ENCODE results near the gene CPSF4.

Gene CPSF4

DNA sequence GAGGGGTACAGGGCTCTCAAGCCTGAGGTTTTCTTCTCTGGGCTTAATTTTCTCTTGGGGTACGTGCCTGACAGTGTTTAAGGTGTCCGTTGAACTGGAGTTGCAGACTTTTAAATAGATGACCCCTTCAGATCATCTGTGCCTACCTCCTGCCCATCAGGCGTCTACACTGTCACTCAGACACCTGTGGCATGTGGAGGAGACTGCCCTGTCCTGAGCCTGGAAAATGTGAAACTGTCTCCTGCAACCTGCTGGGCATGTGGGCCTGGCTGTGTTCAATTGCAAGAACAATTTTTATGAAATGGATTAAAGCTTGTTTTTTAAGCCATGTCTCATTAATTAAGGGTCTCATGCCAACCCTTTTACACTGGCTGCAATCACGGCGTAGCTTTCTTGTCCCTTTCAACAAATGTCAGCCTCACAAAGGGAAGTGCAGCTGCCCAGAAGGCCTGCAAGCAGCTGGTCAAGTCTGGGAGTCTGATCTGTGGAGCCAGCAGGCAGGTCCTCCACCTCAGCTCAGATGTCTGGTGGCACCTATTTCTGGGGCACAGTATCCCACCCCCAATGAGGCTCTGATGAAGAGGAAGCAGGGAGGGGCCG lies 18.4 kb downstream of the CPSF4 start:
- TF ChIP-seq SIN3A (IDR thresholded peaks at IDR 0.05; ENCODE audit: borderline replicate concordance, insufficient read depth, low read length) (no peak), TAF1 (IDR thresholded peaks at IDR 0.05; ENCODE audit: borderline replicate concordance, insufficient read depth, low read length) (no peak), POLR2AphosphoS5 (IDR thresholded peaks at IDR 0.05; ENCODE audit: low read depth, low read length) (no peak), FOXP2 (optimal IDR thresholded peaks at IDR 0.05; ENCODE audit: borderline replicate concordance, extremely low read depth, extremely low read length, insufficient read depth) (no peak)
- TF ChIP-seq, protein P1, sequence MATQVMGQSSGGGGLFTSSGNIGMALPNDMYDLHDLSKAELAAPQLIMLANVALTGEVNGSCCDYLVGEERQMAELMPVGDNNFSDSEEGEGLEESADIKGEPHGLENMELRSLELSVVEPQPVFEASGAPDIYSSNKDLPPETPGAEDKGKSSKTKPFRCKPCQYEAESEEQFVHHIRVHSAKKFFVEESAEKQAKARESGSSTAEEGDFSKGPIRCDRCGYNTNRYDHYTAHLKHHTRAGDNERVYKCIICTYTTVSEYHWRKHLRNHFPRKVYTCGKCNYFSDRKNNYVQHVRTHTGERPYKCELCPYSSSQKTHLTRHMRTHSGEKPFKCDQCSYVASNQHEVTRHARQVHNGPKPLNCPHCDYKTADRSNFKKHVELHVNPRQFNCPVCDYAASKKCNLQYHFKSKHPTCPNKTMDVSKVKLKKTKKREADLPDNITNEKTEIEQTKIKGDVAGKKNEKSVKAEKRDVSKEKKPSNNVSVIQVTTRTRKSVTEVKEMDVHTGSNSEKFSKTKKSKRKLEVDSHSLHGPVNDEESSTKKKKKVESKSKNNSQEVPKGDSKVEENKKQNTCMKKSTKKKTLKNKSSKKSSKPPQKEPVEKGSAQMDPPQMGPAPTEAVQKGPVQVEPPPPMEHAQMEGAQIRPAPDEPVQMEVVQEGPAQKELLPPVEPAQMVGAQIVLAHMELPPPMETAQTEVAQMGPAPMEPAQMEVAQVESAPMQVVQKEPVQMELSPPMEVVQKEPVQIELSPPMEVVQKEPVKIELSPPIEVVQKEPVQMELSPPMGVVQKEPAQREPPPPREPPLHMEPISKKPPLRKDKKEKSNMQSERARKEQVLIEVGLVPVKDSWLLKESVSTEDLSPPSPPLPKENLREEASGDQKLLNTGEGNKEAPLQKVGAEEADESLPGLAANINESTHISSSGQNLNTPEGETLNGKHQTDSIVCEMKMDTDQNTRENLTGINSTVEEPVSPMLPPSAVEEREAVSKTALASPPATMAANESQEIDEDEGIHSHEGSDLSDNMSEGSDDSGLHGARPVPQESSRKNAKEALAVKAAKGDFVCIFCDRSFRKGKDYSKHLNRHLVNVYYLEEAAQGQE (IDR thresholded peaks at IDR 0.05; ENCODE audit: insufficient read depth in 1 of 2, low read depth in 2 of 2, low read length in 2 of 2), result no peak

DNA sequence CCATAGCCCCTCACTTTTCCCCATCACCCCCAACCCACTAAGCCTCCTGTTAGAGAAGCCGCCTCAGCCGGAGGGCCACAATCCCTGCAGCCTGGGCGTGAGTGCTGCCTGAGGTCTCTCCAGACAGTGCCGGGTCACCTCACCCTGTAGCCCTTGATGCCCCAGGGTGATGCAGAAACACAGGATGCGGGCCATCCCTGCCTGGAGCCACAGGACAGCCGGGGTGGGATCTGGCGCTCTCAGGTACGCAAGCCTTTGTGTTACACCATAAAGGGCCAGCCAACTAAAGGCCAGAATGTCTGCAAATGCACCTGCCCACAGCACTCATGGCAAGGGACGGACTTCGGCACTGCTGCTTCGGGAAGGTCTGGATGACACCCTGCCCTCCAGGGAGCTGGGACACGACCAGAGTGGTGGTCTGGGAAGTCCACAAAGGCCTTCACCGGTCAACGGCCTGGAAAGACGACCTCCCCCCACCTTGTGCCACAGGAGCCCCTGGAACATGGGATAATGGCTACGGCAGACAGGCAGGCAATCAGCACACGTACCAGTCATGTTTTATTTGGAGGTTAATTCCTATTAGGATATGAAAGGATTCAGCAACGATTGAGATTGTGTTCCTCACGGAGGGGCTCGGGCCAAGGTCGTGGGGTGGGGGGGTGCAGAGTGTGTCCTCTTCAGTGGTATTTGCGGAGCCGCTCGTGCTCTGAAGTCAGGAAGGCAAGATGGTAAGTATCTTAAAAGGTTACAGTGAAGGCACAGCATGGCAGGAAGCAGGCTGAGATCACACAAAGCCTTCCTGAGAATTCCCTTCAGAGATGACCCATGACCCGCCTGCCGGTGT lies 19.1 kb downstream of the CPSF4 start:
- no peak for TF ChIP-seq TAF1 (IDR thresholded peaks at IDR 0.05; ENCODE audit: borderline replicate concordance, insufficient read depth, low read length)
- TF ChIP-seq, protein P1 (IDR thresholded peaks at IDR 0.05; ENCODE audit: insufficient read depth in 1 of 2, low read depth in 2 of 2, low read length in 2 of 2), result no peak

DNA sequence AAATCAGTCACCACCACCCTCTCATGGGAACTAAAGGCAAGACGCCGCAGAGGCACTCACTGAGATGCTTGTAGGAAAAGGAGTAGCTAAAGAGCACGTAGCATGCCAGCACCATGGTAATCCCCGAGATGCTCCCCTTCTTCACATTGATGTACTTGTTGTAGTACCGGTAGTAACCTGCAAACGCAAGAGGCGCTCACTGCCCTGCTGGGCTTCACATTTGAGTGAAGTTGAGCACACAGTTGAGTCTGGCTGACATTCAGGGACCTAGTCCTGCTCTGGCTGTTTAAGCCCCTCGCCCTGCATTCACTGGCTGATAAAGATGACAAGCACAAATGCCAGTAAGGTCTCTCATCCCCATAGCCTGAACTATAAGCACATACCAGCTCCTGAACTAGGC lies 20.3 kb downstream of the CPSF4 start:
- TF ChIP-seq POLR2AphosphoS5 (IDR thresholded peaks at IDR 0.05; ENCODE audit: low read depth, low read length) (no peak), TAF1 (IDR thresholded peaks at IDR 0.05; ENCODE audit: borderline replicate concordance, insufficient read depth, low read length) (no peak), SIN3A (IDR thresholded peaks at IDR 0.05; ENCODE audit: borderline replicate concordance, insufficient read depth, low read length) (no peak), FOXP2 (optimal IDR thresholded peaks at IDR 0.05; ENCODE audit: borderline replicate concordance, extremely low read depth, extremely low read length, insufficient read depth) (no peak)
- TF ChIP-seq, protein P1 (IDR thresholded peaks at IDR 0.05; ENCODE audit: insufficient read depth in 1 of 2, low read depth in 2 of 2, low read length in 2 of 2), result no peak

DNA sequence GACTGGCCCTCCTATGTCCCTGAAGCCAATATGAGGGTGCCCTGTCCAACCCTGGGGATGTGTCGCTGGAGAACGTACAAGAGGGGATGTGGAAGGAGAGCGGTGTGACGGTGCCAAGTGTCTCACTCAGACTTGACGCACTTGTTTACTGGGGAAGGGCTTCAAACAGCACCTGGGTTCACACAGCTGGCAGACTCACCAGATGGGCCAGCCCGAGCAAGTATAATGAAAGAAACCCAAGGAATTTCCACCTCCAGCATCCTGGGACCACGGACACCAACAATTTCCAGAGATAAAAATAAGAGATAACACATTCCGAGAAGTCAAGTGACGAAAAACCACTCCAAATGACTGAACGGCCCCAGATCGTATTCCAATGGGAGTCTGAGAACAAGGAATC lies 21.9 kb downstream of the CPSF4 start:
- TF ChIP-seq SIN3A (IDR thresholded peaks at IDR 0.05; ENCODE audit: borderline replicate concordance, insufficient read depth, low read length) (no peak), POLR2AphosphoS5 (IDR thresholded peaks at IDR 0.05; ENCODE audit: low read depth, low read length) (0 out of 2 replicates have a peak, but pooled peaks have one; percentile 27)

DNA sequence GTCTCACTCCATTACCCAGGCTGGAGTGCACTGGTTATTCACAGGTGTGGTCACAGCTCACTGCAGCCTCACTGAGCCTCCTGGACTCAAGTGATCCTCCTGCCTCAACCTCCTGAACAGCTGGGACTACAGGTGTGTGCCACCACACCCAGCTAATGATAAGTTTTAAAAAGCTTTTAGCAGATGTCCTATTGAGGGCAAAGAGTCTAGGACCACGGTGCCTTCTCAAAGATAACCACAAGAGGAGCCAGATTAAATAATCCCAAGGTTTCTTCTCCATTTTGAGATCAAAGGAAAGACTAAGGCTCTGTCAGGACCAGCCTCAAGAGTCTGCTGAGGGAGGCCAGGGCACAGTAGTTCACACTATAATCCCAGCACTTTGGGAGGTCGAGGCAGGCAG lies 22.5 kb downstream of the CPSF4 start:
- no peak for TF ChIP-seq SIN3A (IDR thresholded peaks at IDR 0.05; ENCODE audit: borderline replicate concordance, insufficient read depth, low read length)
- TF ChIP-seq FOXP2 (optimal IDR thresholded peaks at IDR 0.05; ENCODE audit: borderline replicate concordance, extremely low read depth, extremely low read length, insufficient read depth), result no peak
- no peak for TF ChIP-seq POLR2AphosphoS5 (IDR thresholded peaks at IDR 0.05; ENCODE audit: low read depth, low read length)
- no peak for TF ChIP-seq TAF1 (IDR thresholded peaks at IDR 0.05; ENCODE audit: borderline replicate concordance, insufficient read depth, low read length)
- TF ChIP-seq, protein P1 (IDR thresholded peaks at IDR 0.05; ENCODE audit: insufficient read depth in 1 of 2, low read depth in 2 of 2, low read length in 2 of 2), result no peak
